Adrenal gland (tissue), 19 donors: ENCODE data around the gene CLDND1. TPM values are rescaled to one million over a fixed set of nuclear protein-coding genes. Genes with fewer than 3 reads are reported as not detected.

ENCODE experiments used
- DNase-seq, 7 donors: peaks; one replicate each; pipeline ENCODE4 v3.0.0-alpha.2; 2019 to 2020
- H3K27ac ChIP-seq, 5 donors: fragments of 200-600 bp; sonication (generic) in 4 of 5; 1 replicate in 3 of 5; 2 replicates in 2 of 5; pipeline versions ENCODE4 v1.5.1 to v1.8.0; 2016 to 2020; ENCODE audit warnings: mild to moderate bottlenecking in 1 of 5
- H3K27me3 ChIP-seq: fragments of 200-600 bp; 2 replicates; pipeline ENCODE4 v1.8.0; 2021
- H3K36me3 ChIP-seq, 2 donors: fragments of 200-600 bp; replicated peaks in 1 of 2; 1 replicate in 1 of 2; 2 replicates in 1 of 2; pipeline versions ENCODE4 v1.5.1 to v1.8.0; 2018 to 2022
- H3K4me1 ChIP-seq, 2 donors: fragments of 200-600 bp; replicated peaks in 1 of 2; 1 replicate in 1 of 2; 2 replicates in 1 of 2; pipeline versions ENCODE4 v1.5.1 to v1.8.0; 2018 to 2021
- H3K4me3 ChIP-seq, 4 donors: fragments of 200-600 bp; sonication (generic) in 3 of 4; one replicate each; pipeline ENCODE4 v1.5.1; 2016 to 2018
- H3K9me3 ChIP-seq, 3 donors: fragments of 200-600 bp; sonication (generic) in 1 of 3; replicated peaks in 1 of 3; 1 replicate in 2 of 3; 2 replicates in 1 of 3; pipeline versions ENCODE4 v1.5.1 to v1.8.0; 2016 to 2021
- CTCF ChIP-seq, 6 experiments: fragments of 450-650 bp in 4 of 6; fragments of 200-600 bp in 2 of 6; sonication (generic) in 1 of 6; IDR thresholded peaks; 1 replicate in 5 of 6; 2 replicates in 1 of 6; pipeline versions ENCODE4 v1.5.1 to v1.8.0; 2016 to 2021; ENCODE audit warnings: antibody characterized with exemption in 6 of 6, mild to moderate bottlenecking in 2 of 6, moderate library complexity in 1 of 6
- POLR2A ChIP-seq, 2 donors: fragments of 450-650 bp; IDR thresholded peaks; one replicate each; pipeline ENCODE4 v1.6.1; 2017; ENCODE audit warnings: antibody characterized with exemption in 2 of 2, mild to moderate bottlenecking in 2 of 2, moderate library complexity in 1 of 2
- WGBS, 4 donors: extraction: QIAGEN DNeasy Blood & Tissue Kit in 2 of 4; methylation state at CpG; one replicate each; pipeline versions ENCODE4 v1.1.5 to v1.1.7; 2013 to 2017; 5-methylcytosine and 5-hydroxymethylcytosine counted together
- intact Hi-C, 2 donors: fragments of 100-400 bp; cut with DNase I; formaldehyde crosslinking; loops; one replicate each; pipeline versions ENCODE4 v1.14.1 to v1.15.0; 2022 to 2023
- long read RNA-seq, 10 donors: library from polyadenylated mRNA in 3 of 10; unstranded in 2 of 10; stranded (forward) in 1 of 10; transcript quantifications; one replicate each; pipeline ENCODE4 v2.0.0 and lab custom pipeline, GENCODE V29; 2021 to 2026
- polyA plus RNA-seq, 3 donors: library from polyadenylated mRNA; stranded (reverse); fragments of 200-250 nt in 2 of 3; fragments of 350-450 nt in 1 of 3; fragmentation: Illumina TruSeq in 1 of 3; extraction: RNeasy Lipid Tissue Mini Kit (QIAGEN cat#74804) in 1 of 3; gene quantifications; one replicate each; pipeline ENCODE4 v1.2.3, GENCODE V29; 2013 to 2014
- total RNA-seq, 9 donors: library from RNA; depleted of rRNA in 4 of 9; stranded (reverse); fragments of >200 nt in 4 of 9; fragments of 120-200 nt in 1 of 9; fragmentation: NEBNext Ultra II Directional in 1 of 9; extraction: Animal tissue kit (Norgen Biotek cat#: 25700) in 1 of 9; gene quantifications; one replicate each; pipeline versions ENCODE4 v1.1.0 to v1.2.4, GENCODE V29; 2013 to 2023
- donor health status: healthy with polysubstance abuse.
- donor health status: Bipolar disorder and iron deficiency.
- donor health status: DM: yes; HTN: yes; CAD: no.
- donor health status: DM: no; HTN: no; CAD: no.
- donor health status: DM: no; HTN: no; CAD: no.
- donor health status: DM: yes; HTN: yes; CAD: no.

CLDND1 gene
- total RNA-seq (100 to 1,000 TPM in 1 of 9 donors, 10 to 100 TPM in 8; 45.3 to 112 (median 68.7) TPM), polyA plus RNA-seq (10 to 100 TPM; 52.7 to 88.5 (median 61.8) TPM)
- long read RNA-seq, donor 1, transcript CLDND1-201 (5 exons, 2,161 nt): major isoform, 31 of 43 reads
- long read RNA-seq, donor 1, partial matches to known transcripts: 0 of 43 reads
- long read RNA-seq, donor 1, other reads (novel, unspliced or antisense): 0 of 43 reads
- long read RNA-seq, donor 2, transcript CLDND1-201 (5 exons, 2,161 nt): major isoform, 16 of 26 reads
- long read RNA-seq, donor 2, partial matches to known transcripts: 0 of 26 reads
- long read RNA-seq, donor 2, other reads (novel, unspliced or antisense): 0 of 26 reads
- long read RNA-seq, donor 3, transcript CLDND1-201 (5 exons, 2,161 nt): major isoform, 17 of 26 reads
- long read RNA-seq, donor 3, partial matches to known transcripts: 5 of 26 reads
- long read RNA-seq, donor 3, other reads (novel, unspliced or antisense): 0 of 26 reads
- long read RNA-seq, donor 4, transcript CLDND1-201 (5 exons, 2,161 nt): major isoform, 13 of 20 reads
- long read RNA-seq, donor 4, partial matches to known transcripts: 3 of 20 reads
- long read RNA-seq, donor 4, other reads (novel, unspliced or antisense): 2 of 20 reads
- long read RNA-seq, donor 5, transcript CLDND1-201 (5 exons, 2,161 nt): major isoform, 29 of 44 reads
- long read RNA-seq, donor 5, partial matches to known transcripts: 2 of 44 reads
- long read RNA-seq, donor 5, other reads (novel, unspliced or antisense): 6 of 44 reads
- long read RNA-seq, donor 6, transcript CLDND1-201 (5 exons, 2,161 nt): major isoform, 7 of 14 reads
- long read RNA-seq, donor 6, partial matches to known transcripts: 1 of 14 reads
- long read RNA-seq, donor 6, other reads (novel, unspliced or antisense): 4 of 14 reads
- long read RNA-seq, donor 7, partial matches to known transcripts: 0 of 11 reads
- long read RNA-seq, donor 7, other reads (novel, unspliced or antisense): 0 of 11 reads
- long read RNA-seq, donor 8, transcript CLDND1-201 (5 exons, 2,161 nt): major isoform, 37 of 54 reads
- long read RNA-seq, donor 8, partial matches to known transcripts: 7 of 54 reads
- long read RNA-seq, donor 8, other reads (novel, unspliced or antisense): 0 of 54 reads
- long read RNA-seq, donor 9, transcript CLDND1-201 (5 exons, 2,161 nt): major isoform, 13 of 20 reads
- long read RNA-seq, donor 9, partial matches to known transcripts: 0 of 20 reads
- long read RNA-seq, donor 9, other reads (novel, unspliced or antisense): 0 of 20 reads
- long read RNA-seq, donor 10, transcript CLDND1-201 (5 exons, 2,161 nt): major isoform, 12 of 16 reads
- long read RNA-seq, donor 10, partial matches to known transcripts: 0 of 16 reads
- long read RNA-seq, donor 10, other reads (novel, unspliced or antisense): 0 of 16 reads

- Histone ChIP-seq H3K9me3 (no peaks in the 10 kb centered on the region), H3K36me3 (peaks cover 0 to 8% of the 10 kb centered on the region in 2 donors), H3K4me1 (peaks cover 0 to 18% of the 10 kb centered on the region in 2 donors), H3K27ac (peak within 1 kb of the TSS; percentile 84 to 98 (median 88)), H3K27me3 (no peaks in the 10 kb centered on the region), H3K4me3 (peak within 1 kb of the TSS; percentile 6 to 78 (median 30))
- WGBS, 4 donors: 0 to 1% (median 0%) methylated on average over 33 to 63 of the region's 63 CpGs
- DNase-seq: peak; percentile 97 to 99 (median 98)
- TF ChIP-seq POLR2A (IDR thresholded peaks at IDR 0.05) (peak; percentile 70 to 83), CTCF (IDR thresholded peaks at IDR 0.05) (no peak)
- intact Hi-C loops: no loop called here
Measured at GRCh38 chr3:98522544-98523281, at the start of gene CLDND1. CLDND1 (minus strand) TSS chr3:98522902; CDS start chr3:98521424, 1,478 bp downstream.

GRCh38 chr3:98568402-98568801 is 45.7 kb upstream of the CLDND1 start:
- Histone ChIP-seq H3K4me1 (no peaks in the 10 kb centered on the region), H3K36me3 (no peaks in the 10 kb centered on the region), H3K27ac (no peak overlapping the region), H3K27me3 (no peaks in the 10 kb centered on the region), H3K9me3 (no peaks in the 10 kb centered on the region), H3K4me3 (no peak overlapping the region)
- no peak for DNase-seq
- WGBS, 4 donors: 67 to 78% (median 69%) methylated on average over 3 of the region's 3 CpGs
- intact Hi-C loops: no loop called here
- TF ChIP-seq POLR2A (IDR thresholded peaks at IDR 0.05) (no peak), CTCF (IDR thresholded peaks at IDR 0.05) (no peak)

GRCh38 chr3:98567666-98568270 is 45.1 kb upstream of the CLDND1 start:
- intact Hi-C loops: no loop called here
- Histone ChIP-seq H3K36me3 (no peaks in the 10 kb centered on the region), H3K27me3 (no peaks in the 10 kb centered on the region), H3K4me1 (no peaks in the 10 kb centered on the region), H3K27ac (no peak overlapping the region), H3K4me3 (no peak overlapping the region), H3K9me3 (no peaks in the 10 kb centered on the region)
- TF ChIP-seq POLR2A (IDR thresholded peaks at IDR 0.05) (no peak), CTCF (IDR thresholded peaks at IDR 0.05) (no peak)
- DNase-seq: no peak
- WGBS, 4 donors: 62 to 79% (median 74%) methylated on average over 2 of the region's 2 CpGs
